Right atrium auricular region (tissue), 2 donors: ENCODE data around the gene PLAAT5. TPM values are rescaled to one million over a fixed set of nuclear protein-coding genes. Genes with fewer than 3 reads are reported as not detected.
A peak's percentile ranks its signal among the peaks of the same experiment; 100 is the strongest.

Experiments used
- DNase-seq: peaks from one replicate; pipeline ENCODE4 v3.0.0-alpha.2; 2019; ENCODE audit warnings: low spot score
- H3K27ac ChIP-seq, 2 donors: fragments of 200-600 bp; sonication (generic); 1 replicate in 1 of 2; 2 replicates in 1 of 2; pipeline ENCODE4 v1.5.1; 2016 to 2019
- H3K27me3 ChIP-seq, 2 donors: fragments of 200-600 bp; sonication (generic); one replicate each; pipeline versions ENCODE4 v1.5.1 to v1.6.0; 2017 to 2019
- H3K36me3 ChIP-seq: fragments of 200-600 bp; sonication (generic); one replicate; pipeline ENCODE4 v1.5.1; 2016
- H3K4me1 ChIP-seq, 2 donors: fragments of 200-600 bp; sonication (generic); one replicate each; pipeline versions ENCODE4 v1.5.1 to v1.6.0; 2017 to 2019
- H3K4me3 ChIP-seq, 2 donors: fragments of 200-600 bp; sonication (generic); 1 replicate in 1 of 2; 2 replicates in 1 of 2; pipeline ENCODE4 v1.5.1; 2017 to 2019; ENCODE audit warnings: mild to moderate bottlenecking in 1 of 2, moderate library complexity in 1 of 2
- H3K9me3 ChIP-seq, 2 donors: fragments of 200-600 bp; sonication (generic); one replicate each; pipeline ENCODE4 v1.5.1; 2019
- total RNA-seq, 2 donors: library from RNA; depleted of rRNA; stranded (reverse); fragments of >200 nt; gene quantifications; one replicate each; pipeline ENCODE4 v1.1.0, GENCODE V29; 2016
- TF ChIP-seq, protein P1 (sequence below), 2 donors: fragments of 200-600 bp; sonication (generic); IDR thresholded peaks; one replicate each; pipeline ENCODE4 v1.5.1; 2019; ENCODE audit warnings: antibody characterized with exemption in 2 of 2

Gene PLAAT5
- total RNA-seq, 2 donors from 2014 or later, result 4.0 to 5.3 TPM

DNA sequence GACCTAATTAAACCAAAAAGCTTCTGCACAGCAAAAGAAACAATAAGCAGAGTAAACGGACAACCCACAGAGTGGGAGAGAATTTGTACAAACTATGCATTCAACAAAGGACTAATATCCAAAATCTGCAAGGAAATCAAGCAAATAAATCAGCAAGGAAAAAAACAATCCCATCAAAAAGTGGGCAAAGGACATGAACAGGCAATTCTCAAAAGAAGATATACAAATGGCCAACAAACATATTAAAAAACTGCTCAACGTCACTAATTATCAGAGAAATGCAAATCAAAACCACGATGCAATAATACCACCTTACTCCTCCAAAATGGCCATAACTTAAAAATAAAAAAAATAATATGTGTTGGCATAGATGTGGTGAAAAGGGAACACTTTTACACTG, 5.2 kb downstream of the PLAAT5 start:
- DNase-seq, result no peak
- Histone ChIP-seq H3K27me3 (no peaks in the 10 kb centered on the region), H3K27ac (no peak overlapping the region), H3K36me3 (no peaks in the 10 kb centered on the region), H3K4me3 (no peak overlapping the region), H3K4me1 (peaks cover 0 to 11% of the 10 kb centered on the region in 2 donors), H3K9me3 (peaks cover 0 to 5% of the 10 kb centered on the region in 2 donors)
- TF ChIP-seq, protein P1, sequence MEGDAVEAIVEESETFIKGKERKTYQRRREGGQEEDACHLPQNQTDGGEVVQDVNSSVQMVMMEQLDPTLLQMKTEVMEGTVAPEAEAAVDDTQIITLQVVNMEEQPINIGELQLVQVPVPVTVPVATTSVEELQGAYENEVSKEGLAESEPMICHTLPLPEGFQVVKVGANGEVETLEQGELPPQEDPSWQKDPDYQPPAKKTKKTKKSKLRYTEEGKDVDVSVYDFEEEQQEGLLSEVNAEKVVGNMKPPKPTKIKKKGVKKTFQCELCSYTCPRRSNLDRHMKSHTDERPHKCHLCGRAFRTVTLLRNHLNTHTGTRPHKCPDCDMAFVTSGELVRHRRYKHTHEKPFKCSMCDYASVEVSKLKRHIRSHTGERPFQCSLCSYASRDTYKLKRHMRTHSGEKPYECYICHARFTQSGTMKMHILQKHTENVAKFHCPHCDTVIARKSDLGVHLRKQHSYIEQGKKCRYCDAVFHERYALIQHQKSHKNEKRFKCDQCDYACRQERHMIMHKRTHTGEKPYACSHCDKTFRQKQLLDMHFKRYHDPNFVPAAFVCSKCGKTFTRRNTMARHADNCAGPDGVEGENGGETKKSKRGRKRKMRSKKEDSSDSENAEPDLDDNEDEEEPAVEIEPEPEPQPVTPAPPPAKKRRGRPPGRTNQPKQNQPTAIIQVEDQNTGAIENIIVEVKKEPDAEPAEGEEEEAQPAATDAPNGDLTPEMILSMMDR (IDR thresholded peaks at IDR 0.05), result no peak

DNA sequence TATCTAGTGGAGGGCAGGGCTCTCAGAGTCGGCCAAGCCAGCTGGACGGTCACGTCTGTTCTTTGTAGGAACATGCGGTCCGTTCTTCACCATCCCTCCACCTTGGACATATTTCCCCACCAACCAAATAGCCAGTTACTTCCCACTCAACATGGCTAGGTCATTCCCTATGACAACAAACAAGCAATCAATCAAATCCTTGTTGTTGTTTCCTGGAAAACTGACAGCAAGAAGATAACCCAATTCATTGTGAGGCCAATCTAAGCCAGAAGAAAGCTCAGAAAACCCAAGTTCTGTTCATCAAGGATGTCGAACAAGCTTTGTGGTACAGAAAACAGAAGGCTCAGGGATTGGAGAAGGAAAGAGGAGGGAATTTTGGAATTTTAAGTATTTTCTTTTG, 10.9 kb downstream of the PLAAT5 start:
- Histone ChIP-seq H3K36me3 (no peaks in the 10 kb centered on the region), H3K4me3 (no peak overlapping the region), H3K27ac (no peak overlapping the region), H3K9me3 (peaks cover 0 to 15% of the 10 kb centered on the region in 2 donors), H3K27me3 (no peaks in the 10 kb centered on the region), H3K4me1 (no peaks in the 10 kb centered on the region)
- TF ChIP-seq, protein P1 (IDR thresholded peaks at IDR 0.05), result no peak
- DNase-seq, result no peak

DNA sequence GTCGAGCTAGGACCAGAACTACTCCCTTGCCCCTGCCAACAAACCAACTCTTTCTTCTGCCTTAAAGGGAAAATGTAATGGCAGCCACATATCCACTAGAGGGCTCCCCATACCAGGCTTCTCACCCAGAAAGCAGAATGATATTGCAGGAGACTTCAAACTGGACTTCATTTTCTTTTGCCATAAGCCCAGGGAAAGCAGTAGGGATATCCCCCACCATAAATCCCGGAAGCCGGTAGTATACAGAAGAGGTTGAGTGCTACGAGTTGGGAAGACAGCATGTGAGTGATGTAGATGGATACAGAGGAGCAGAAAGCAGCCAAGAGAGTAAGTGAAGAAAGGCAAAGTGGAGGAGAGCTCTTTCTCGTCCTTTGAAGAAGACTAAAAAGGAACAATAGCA, 12.1 kb downstream of the PLAAT5 start:
- Histone ChIP-seq H3K36me3 (no peaks in the 10 kb centered on the region), H3K9me3 (peaks cover 0 to 15% of the 10 kb centered on the region in 2 donors), H3K27me3 (no peaks in the 10 kb centered on the region), H3K4me1 (no peaks in the 10 kb centered on the region), H3K4me3 (no peak overlapping the region), H3K27ac (no peak overlapping the region)
- TF ChIP-seq, protein P1 (IDR thresholded peaks at IDR 0.05), result peak; percentile 87 to 93
- peak; percentile 61 for DNase-seq

DNA sequence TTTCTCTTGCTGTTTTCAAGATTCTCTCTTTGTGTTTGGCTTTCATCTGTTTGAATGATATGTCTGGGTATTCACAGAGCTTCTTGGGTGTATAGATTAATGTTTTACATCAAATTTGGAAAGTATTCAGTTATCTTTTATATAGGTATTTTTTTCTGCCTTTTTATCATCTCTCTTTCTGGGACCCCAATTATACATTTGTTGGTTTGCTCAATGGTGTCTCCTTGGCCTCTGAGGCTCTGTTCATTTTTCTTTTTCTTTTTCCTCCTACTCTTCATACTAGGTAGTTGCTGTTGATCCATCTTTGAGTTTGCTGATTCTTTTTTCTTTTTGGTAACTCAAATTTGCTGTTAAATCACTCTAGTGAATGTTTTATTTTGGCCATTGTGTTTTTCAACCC, 14.3 kb downstream of the PLAAT5 start:
- TF ChIP-seq, protein P1 (IDR thresholded peaks at IDR 0.05), result no peak
- Histone ChIP-seq H3K27me3 (no peaks in the 10 kb centered on the region), H3K27ac (no peak overlapping the region), H3K4me1 (no peaks in the 10 kb centered on the region), H3K9me3 (peaks cover 0 to 15% of the 10 kb centered on the region in 2 donors), H3K36me3 (no peaks in the 10 kb centered on the region), H3K4me3 (no peak overlapping the region)
- DNase-seq, result no peak

DNA sequence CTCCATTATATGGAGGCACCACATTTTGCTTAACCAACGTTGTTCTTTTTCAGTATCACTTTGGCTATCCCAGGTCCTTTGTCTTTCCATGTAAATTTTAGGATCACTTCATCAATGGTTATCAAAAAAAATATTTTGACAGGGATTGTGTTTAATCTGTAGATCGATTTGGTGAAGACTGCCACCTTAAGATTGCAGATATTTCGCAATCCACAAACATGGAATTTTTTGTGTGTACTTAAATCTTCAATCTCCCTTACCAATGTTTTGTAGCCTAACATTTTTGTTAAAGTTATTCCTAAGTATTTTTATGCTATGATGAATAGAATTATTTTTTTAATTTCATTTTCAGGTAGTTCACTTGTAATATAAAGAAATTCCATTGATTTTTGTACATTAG, 18.6 kb downstream of the PLAAT5 start:
- H3K4me3 ChIP-seq, result no peak overlapping the region
- H3K9me3 ChIP-seq, result peaks cover 0 to 15% of the 10 kb centered on the region in 2 donors
- H3K27ac ChIP-seq, result no peak overlapping the region
- TF ChIP-seq, protein P1 (IDR thresholded peaks at IDR 0.05), result no peak
- H3K36me3 ChIP-seq, result no peaks in the 10 kb centered on the region
- H3K4me1 ChIP-seq, result no peaks in the 10 kb centered on the region
- no peaks in the 10 kb centered on the region for H3K27me3 ChIP-seq
- no peak for DNase-seq

DNA sequence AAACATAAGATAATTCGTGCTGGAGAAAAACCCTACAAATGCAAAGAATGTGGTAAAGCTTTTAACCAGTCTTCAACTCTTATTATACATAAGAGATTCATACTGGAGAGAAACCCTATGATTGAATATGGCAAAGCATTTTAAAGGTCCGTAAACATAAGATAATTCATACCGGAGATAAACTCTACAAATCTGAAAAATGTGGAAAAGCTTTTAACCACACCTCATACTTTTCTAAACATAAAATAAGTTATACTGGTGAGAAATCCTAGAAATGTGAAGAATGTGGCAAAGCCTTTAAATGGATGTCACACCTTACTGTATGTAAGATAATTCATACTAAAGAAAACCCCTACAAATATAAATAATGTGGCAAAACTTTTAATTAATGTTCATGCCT, 20.7 kb downstream of the PLAAT5 start:
- H3K4me3 ChIP-seq, result no peak overlapping the region
- H3K9me3 ChIP-seq, result no peaks in the 10 kb centered on the region
- no peaks in the 10 kb centered on the region for H3K4me1 ChIP-seq
- TF ChIP-seq, protein P1 (IDR thresholded peaks at IDR 0.05), result no peak
- H3K27ac ChIP-seq, result no peak overlapping the region
- no peak for DNase-seq
- H3K36me3 ChIP-seq, result no peaks in the 10 kb centered on the region
- no peaks in the 10 kb centered on the region for H3K27me3 ChIP-seq
